ENCODE data around the gene SCYL2. TPM values are rescaled to one million over a fixed set of nuclear protein-coding genes. Genes with fewer than 3 reads are reported as not detected.
"Not testable (repeated sequence)": the region's sequence is repeated elsewhere in the genome, so short reads cannot be mapped to it uniquely, and the experiment has no call there.

Gene SCYL2, protein sequence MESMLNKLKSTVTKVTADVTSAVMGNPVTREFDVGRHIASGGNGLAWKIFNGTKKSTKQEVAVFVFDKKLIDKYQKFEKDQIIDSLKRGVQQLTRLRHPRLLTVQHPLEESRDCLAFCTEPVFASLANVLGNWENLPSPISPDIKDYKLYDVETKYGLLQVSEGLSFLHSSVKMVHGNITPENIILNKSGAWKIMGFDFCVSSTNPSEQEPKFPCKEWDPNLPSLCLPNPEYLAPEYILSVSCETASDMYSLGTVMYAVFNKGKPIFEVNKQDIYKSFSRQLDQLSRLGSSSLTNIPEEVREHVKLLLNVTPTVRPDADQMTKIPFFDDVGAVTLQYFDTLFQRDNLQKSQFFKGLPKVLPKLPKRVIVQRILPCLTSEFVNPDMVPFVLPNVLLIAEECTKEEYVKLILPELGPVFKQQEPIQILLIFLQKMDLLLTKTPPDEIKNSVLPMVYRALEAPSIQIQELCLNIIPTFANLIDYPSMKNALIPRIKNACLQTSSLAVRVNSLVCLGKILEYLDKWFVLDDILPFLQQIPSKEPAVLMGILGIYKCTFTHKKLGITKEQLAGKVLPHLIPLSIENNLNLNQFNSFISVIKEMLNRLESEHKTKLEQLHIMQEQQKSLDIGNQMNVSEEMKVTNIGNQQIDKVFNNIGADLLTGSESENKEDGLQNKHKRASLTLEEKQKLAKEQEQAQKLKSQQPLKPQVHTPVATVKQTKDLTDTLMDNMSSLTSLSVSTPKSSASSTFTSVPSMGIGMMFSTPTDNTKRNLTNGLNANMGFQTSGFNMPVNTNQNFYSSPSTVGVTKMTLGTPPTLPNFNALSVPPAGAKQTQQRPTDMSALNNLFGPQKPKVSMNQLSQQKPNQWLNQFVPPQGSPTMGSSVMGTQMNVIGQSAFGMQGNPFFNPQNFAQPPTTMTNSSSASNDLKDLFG
- total RNA-seq (10 to 100 TPM; 13.3 to 25.0 (median 16.6) TPM), polyA plus RNA-seq (10 to 100 TPM in 1 of 2 donors, 1 to 10 TPM in 1; 6.7 to 11.7 TPM)

DNA sequence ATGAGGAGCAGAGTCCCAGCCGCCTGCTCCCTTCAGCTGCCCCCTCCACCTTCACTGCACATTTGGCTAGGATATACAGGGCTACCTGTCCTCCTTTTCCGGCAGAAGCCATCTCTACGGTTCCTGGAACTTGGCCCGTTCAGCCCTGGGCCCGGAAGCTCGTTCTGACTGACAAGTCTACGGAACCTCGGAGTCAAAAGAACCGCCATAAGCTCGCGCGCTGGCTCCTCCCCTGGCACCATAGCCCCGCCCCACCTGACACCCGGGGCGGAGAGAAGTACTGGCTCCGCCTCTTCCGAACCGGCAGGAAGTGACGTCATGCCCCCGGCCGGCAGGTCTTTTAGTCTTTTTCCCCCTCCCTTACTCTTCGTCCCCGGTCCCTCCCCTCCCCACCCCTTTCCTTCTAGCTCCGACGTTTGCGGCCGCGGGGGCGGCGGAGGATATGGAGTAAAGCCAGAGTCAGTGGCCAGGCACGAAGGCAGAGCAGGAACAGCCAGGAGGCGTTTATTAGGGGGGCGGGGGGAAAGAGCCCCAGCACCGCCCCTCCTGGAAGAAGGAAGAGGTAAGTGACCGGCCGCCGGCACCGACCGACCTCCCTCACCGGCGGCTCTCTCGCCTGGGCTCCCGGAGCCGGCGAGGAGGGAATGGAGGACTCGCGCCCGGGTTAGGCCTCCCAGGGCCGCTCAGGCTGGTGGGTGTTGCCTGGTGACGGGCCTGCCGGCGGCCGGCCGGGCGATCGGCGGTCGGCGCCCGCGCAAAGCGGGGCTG lies at the start of gene SCYL2, which contains the start of gene DEPDC4:
TSS of gene SCYL2 (plus strand) at position 343 of the 768 bp plus-strand sequence. CDS start 15,794 bp downstream, outside the sequence.
TSS of gene DEPDC4 (minus strand) at position 245 of the 768 bp plus-strand sequence. CDS start at position 242, 3 bp downstream.
- H3K27me3 ChIP-seq = no peaks in the 10 kb centered on the region
- TF ChIP-seq, protein P1, sequence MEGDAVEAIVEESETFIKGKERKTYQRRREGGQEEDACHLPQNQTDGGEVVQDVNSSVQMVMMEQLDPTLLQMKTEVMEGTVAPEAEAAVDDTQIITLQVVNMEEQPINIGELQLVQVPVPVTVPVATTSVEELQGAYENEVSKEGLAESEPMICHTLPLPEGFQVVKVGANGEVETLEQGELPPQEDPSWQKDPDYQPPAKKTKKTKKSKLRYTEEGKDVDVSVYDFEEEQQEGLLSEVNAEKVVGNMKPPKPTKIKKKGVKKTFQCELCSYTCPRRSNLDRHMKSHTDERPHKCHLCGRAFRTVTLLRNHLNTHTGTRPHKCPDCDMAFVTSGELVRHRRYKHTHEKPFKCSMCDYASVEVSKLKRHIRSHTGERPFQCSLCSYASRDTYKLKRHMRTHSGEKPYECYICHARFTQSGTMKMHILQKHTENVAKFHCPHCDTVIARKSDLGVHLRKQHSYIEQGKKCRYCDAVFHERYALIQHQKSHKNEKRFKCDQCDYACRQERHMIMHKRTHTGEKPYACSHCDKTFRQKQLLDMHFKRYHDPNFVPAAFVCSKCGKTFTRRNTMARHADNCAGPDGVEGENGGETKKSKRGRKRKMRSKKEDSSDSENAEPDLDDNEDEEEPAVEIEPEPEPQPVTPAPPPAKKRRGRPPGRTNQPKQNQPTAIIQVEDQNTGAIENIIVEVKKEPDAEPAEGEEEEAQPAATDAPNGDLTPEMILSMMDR (IDR thresholded peaks at IDR 0.05) = no peak
- ATAC-seq (peak; percentile 90 to 97 (median 93)), FAIRE-seq (peak; percentile 80), DNase-seq (peak; percentile 96 to 98 (median 97))
- peak within 1 kb of the TSS; percentile 92 to 97 (median 93) for H3K27ac ChIP-seq
- intact Hi-C loops (cut with DNase I) = no loop called here
- H3K4me1 ChIP-seq = peaks cover 4 to 23% (median 15%) of the 10 kb centered on the region in 3 donors
- no peaks in the 10 kb centered on the region for H3K36me3 ChIP-seq
- peak within 1 kb of the TSS; percentile 58 to 90 (median 70) for H3K4me3 ChIP-seq
- 0 to 1% methylated on average over 49 to 62 of the region's 62 CpGs for WGBS, 2 donors
- H3K9me3 ChIP-seq = no peaks in the 10 kb centered on the region

DNA sequence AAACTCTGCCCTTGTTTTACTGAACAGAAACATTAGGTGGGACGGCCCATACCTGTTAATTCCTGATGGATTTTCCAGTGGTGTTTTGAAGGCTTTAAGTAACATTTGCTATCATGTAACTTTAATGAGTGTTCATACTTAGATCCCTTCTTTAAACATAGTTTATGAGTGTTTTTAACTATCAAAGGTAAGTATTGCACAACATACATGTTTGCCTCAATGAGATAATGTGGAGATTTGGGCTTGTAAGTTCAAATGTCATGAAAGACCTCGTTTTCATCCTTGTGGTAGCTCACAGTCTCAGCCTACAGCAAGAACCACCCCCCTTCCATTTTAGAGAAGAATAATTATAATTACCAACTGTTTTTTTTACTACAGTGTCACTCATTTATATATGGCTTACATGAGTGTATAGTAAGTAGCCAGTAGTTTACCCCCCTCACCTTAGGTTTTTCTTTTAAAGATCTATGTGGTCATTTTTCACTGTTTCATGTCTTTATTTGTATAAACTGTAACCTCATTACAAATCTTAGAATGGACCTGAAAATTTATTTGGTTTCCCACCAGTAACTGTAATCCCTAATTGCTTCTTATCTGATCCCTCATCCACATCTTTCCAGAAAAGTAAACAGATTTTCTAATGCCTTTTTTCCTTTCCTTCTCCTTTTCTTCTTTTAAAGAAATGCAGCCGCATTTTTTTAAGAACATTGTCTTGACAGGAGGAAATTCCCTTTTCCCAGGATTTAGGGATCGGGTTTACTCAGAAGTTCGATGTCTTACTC lies 47.5 kb upstream of the SCYL2 start:
- Histone ChIP-seq H3K9me3 (no peaks in the 10 kb centered on the region), H3K4me1 (peaks cover 0 to 4% (median 0%) of the 10 kb centered on the region in 3 donors), H3K4me3 (no peak overlapping the region), H3K27ac (no peak overlapping the region), H3K36me3 (no peaks in the 10 kb centered on the region), H3K27me3 (no peaks in the 10 kb centered on the region)
- intact Hi-C loops (cut with DNase I) = no loop called here
- whole genome bisulfite sequencing, 2 donors = 86 to 94% methylated on average over 5 of the region's 5 CpGs
- ATAC-seq (no peak), DNase-seq (no peak), FAIRE-seq (no peak)
- TF ChIP-seq, protein P1 (IDR thresholded peaks at IDR 0.05) = no peak

DNA sequence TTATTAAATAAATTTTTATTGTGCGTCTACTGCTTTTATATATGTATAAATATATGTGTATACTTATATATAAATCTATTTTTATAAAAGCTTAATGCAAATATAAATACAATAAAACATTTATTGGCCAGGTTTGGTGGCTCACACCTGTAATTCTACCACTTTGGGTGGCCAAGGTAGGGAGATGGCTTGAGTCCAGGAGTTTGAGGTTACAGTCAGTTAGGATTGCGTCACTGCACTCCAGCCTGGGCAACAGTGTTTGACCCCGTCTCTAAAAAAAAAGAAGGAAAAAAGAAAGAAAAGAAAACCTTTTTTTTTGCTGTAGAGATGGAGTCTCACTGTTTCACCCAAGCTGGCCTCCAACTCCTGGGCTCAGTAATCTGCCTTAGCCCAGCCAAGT lies 45.5 kb upstream of the SCYL2 start:
- peaks cover 0 to under 1% (median 0%) of the 10 kb centered on the region in 3 donors for H3K4me1 ChIP-seq
- TF ChIP-seq, protein P1 (IDR thresholded peaks at IDR 0.05) = no peak
- no peak overlapping the region for H3K27ac ChIP-seq
- ATAC-seq (no peak), FAIRE-seq (no peak), DNase-seq (no peak)
- no peaks in the 10 kb centered on the region for H3K27me3 ChIP-seq
- H3K9me3 ChIP-seq = no peaks in the 10 kb centered on the region
- 92 to 93% methylated on average over 3 of the region's 3 CpGs for WGBS, 2 donors
- intact Hi-C loops (cut with DNase I) = no loop called here
- no peak overlapping the region for H3K4me3 ChIP-seq
- no peaks in the 10 kb centered on the region for H3K36me3 ChIP-seq

DNA sequence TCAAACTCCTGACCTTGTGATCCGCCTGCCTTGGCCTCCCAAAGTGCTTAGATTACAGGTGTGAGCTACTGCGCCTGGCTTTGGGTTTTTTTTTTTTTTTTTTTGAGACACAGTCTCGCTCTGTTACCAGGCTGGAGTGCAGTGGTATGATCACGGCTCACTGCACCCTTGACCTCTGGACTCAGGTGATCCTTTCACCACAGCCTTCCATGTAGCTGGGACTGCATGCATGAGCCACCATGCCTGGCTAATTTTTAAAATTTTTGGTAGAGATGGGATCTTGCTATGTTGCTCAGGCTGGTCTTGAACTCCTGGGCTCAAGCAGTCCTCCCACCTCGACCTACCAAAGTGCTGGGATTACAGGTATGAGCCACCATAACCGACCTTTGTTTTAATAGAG lies 44.8 kb upstream of the SCYL2 start:
- H3K4me3 ChIP-seq; H3K4me1 ChIP-seq; H3K9me3 ChIP-seq; H3K27me3 ChIP-seq; DNase-seq; FAIRE-seq; H3K27ac ChIP-seq; H3K36me3 ChIP-seq; ATAC-seq; intact Hi-C loops (cut with DNase I): not testable (repeated sequence)
- WGBS, 2 donors = 94 to 97% methylated on average over 6 of the region's 6 CpGs
